Measurements from ENCODE around the gene CMTM8.

The CMTM8 gene

GRCh38 chr3:32347343-32348125 lies 109.1 kb downstream of the CMTM8 start:
- DNase-seq, result no peak

GRCh38 chr3:32349184-32349583 lies 110.7 kb downstream of the CMTM8 start:
- DNase-seq, result no peak

DNA sequence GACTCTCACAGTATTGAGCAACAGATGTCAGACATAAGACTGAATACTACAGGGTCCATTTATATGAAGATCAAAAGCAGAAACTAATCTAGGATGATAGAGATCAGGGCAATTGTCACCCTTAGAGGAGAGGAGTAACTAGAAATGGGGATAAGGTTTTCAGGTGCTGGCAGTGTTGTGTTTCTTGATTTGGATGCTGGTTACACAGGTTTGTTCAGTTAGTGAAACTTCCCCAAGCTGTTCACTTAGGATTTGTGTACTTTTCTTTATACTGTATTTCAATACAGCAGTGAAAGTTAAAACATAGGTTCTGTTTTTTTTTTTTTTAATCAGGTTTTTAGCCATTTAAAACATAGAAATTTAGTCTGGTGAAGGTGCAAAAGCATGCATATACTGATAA lies 114.1 kb downstream of the CMTM8 start:
- DNase-seq, result no peak

- no peak for DNase-seq
Measured at GRCh38 chr3:32353351-32353750, 114.9 kb downstream of the CMTM8 start.

GRCh38 chr3:32354362-32354778 lies 115.9 kb downstream of the CMTM8 start:
- DNase-seq, result no peak

GRCh38 chr3:32355751-32356291 lies 117.3 kb downstream of the CMTM8 start:
- no peak for DNase-seq

DNA sequence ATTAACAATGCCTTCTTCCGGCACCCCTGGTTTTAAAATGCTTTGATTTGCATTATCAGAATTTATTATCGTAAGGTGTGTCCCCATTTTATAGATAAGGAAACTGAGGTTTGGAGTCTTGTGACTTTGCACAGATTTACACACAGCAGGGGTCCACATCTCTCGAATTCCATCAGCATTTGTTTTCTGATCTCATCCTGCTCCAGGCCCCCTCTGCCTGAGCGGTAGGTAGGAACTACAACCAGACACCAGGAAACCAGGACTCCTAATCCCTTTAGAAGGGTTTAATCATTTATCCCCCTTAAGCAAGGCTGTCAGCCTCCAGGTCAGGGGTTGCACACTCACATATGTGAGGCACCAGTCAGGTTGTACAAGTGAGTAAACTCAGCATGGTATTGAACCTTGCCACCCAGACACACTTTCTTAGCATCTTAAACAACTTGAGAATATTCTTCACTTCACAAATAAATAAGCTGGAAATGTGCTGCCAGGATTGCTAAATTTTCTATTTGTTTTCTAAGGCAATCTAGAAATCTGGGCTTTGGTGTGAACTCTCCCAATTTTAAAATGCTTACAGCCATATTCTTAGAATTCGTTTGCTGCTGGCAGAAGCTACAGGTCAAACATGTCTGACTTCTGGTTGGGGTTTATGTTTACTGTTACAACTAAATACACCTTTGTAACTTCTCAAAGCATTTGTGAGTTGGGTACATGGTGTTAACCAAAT lies 121.4 kb downstream of the CMTM8 start:
- DNase-seq, result no peak

- DNase-seq, result no peak
Measured at GRCh38 chr3:32360493-32360827, 122.0 kb downstream of the CMTM8 start.

- no peak for DNase-seq
Measured at GRCh38 chr3:32366638-32367397, 128.3 kb downstream of the CMTM8 start.

DNA sequence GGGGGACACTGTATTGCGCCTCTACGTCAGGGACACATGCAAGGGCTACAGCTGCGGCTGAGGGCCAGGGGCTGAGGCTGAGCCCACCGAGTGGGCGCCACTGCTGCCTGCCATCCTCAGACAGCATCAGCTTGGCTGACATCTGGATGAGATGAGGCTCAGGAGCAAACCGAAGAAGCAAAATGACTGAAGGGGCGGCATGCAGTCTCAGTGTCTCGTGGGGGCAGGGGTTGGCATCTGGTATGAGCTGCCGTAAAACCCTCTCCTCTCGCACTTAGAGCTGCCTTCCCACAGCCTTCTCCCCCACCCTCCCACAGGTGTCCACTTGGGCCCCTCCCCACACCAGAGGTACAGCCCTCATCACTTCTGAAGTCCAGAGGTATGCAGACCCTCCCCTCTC lies 129.0 kb downstream of the CMTM8 start:
- no peak for DNase-seq

DNA sequence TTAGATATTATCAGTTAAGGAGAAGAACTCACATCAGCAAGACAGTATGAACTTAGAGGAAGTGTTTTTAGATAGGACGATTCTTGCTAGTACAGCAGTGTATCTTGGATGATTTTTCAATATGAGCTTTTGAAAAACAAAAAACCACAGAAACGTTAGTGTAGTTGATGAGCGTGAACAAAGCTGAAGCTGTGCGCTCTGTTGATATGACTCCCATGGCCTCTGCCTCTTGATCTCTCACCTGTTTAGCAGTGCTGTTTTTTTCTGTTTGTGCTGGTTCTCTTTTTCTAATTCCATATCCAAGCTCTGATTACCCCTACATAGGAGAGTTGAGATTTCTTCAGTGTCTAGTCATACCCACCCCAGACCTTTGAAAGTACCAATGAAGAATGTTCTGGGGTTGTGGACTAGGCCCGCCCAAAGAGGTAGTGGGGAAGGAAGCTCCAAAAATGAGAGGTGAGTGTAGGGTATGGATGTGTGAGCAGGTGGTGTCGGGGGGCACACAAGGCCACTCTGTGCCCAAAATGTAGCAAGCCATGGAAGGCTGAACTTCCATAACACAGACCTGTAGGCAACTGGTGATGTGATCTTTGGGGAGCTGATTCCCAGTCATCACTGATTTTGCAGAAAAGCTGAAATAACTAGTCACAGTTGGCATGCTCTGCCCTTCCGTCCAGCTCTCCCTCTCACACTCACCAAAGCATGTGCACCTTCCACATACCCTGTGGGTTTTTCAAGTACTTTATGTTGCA lies 133.2 kb downstream of the CMTM8 start:
- DNase-seq, result no peak

- no peak for DNase-seq
Measured at GRCh38 chr3:32372213-32372490, 133.7 kb downstream of the CMTM8 start.

DNA sequence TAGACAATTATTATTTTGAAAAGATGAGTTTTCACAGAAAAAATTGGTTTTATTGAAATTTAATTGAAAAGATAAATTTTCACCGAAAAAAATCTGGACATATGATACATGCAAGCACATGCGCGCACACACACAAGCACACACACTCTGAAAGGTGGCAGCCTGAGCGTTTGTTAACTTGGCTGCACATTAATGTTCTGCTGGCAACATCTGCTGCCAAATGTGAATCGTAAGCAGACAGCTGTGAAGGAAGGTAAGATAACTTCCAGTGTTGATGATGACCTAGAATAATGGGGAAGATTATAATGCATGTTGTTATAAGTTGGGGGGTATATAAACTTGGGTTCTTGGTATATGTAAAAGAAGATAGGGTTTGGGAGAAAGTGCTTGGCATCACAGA lies 134.8 kb downstream of the CMTM8 start:
- no peak for DNase-seq

- no peak for DNase-seq
Measured at GRCh38 chr3:32373844-32374243, 135.4 kb downstream of the CMTM8 start.

DNA sequence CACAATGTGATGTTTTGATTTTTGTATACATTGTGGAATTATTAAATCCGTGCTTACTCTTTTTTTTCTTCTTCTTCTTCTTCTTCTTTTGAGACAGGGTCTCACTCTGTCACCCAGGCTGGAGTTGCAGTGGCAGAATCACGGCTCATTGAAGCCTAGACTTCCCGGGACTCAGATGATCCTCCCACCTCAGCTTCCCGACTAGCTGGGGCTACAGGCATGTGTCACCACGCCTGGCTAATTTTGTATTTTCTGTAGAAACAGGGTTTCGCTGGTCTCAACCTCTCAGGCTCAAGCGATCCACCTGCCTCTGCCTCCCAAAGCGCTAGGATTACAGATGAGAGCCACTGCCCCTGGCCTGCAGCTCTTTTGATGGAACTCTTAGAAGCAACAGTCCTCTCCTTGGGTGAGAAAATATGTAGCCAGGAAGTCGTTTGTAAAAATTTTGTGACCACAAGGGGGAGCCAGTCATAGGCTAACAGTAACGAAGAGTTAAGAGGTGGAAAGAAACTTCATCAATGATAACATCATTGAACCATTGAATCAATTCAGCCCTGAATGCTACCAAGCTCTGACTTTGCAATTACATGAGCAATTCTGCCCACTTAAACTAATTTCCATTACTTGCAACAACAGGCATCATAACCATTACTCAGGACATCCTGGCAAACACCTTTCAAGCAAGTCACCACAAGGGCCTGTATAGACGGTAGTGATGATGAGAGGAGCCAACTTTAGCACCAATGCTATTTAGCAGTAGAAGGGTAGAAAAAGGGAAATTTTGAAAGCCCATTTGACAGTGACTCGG lies 136.5 kb downstream of the CMTM8 start:
- DNase-seq, result peak; percentile 42

DNA sequence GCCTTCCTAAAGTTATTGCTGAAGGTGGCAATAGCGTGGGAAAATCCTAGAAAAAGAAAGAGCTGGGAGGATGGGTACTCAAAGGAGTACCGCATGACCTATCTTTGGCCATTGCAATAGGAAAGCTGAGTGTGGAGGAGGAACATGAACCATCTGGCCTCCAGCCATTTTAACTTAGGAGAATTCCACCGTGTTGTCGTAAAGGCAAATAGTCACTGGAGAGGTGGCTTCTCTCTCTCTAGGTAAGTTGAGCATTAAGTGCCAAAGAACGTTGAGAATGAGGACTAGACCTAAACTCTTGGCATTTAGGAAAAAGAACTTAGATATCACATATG lies 137.1 kb downstream of the CMTM8 start:
- DNase-seq, result no peak

DNA sequence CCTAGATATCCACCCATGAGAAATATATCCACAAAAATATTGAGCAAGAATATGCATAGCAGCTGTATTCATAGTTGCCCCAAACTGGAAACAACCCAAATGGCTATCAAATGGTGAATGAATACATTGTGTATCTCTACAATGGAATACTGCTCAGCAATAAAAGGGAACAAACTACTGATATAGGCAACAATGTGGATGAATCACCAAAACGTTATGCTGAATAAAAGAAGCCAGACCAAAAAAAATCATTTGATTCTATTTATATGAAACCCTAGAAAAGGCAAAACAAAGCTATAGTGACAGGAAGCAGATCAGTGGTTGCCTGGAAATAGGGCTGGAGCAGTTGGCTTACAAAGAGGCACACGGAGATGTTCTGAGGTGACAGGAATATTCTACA lies 137.6 kb downstream of the CMTM8 start:
- DNase-seq, result no peak

DNA sequence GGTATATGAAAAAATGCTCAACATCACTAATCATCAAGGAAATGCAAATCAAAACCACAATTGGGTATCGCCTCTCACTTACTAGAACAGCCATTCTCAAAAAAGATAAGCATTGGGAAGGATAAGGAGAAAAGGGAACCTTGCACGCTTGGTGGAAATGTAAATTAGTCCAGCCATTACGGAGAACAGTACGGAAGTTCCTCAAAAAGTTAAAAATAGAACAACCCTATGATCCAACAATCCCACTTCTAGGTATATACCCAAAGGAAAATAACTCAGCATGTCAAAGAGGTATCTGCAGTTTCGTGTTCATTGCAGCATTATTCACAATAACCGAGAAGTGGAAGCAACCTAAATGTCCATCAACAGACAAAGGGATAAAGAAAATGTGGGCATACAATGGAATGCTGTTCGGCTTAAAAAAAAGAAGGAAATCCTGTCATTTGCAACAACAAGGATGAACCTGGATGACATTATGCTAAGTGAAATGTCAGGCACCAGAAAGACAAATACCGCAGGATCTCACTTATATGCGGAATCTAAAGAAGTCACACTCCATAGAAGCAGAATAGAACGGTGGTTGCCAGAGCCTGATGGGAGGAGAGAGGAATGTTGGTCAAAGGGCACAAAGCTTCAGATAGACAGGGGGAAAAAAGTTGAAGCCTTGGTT lies 141.5 kb downstream of the CMTM8 start:
- DNase-seq, result no peak

DNA sequence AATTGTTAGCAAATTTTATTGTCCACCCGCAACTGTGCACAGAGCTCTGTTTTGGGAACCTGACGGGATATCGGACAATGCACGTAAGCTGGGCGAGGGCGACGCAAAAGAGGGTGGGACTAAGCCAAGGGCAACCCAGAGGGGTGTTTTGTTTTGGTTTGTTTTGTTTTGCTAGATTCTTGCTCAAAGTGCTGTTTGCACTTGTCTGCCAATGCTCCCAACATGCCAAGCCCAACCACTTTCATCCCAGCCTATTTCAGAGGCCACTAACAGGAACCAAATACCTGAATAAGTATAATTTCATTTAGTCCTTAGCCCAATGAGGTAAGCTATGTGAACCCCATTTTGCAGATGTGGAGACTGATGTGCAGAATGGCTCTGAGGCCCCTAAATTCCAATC lies 143.4 kb downstream of the CMTM8 start:
- no peak for DNase-seq

DNA sequence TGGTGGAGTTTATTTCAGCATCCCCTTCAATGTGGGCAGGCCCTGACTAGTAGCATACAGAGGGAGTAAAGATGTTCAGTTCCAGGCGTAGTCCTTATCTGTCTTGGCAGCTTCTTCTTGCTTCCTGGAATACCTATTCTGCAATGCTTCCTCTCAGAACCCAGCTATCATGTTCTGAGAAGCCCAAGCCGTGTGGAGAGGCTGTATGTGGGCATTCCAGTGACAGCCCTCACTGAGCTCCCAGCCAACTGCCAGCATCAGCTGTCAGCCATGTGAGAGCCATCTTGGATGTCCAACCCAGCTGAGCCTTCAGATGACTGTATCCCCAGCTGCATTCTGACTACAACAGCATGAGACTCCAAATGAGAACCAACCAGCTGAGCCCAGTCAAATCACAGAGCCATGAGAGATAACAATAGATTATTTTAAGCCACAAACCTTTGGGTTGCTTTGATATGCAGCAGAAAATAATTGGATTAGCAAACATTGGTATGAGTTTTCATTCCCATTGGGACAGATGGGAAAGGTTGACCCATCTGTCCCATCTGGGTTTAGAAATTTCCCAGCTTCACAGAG lies 144.7 kb downstream of the CMTM8 start:
- no peak for DNase-seq

- DNase-seq, result no peak
Measured at GRCh38 chr3:32384938-32385337, 146.5 kb downstream of the CMTM8 start.

All from NCI-H1105 (cell line).